LNCAP (cell line): ENCODE measurements around the gene GRIN2A.

Source experiments
- TF ChIP-seq, protein P1 (sequence below): fragments of 450-650 bp; IDR thresholded peaks from 2 replicates; pipeline ENCODE4 v1.5.1; 2017; ENCODE audit warnings: mild to moderate bottlenecking

The GRIN2A gene

DNA sequence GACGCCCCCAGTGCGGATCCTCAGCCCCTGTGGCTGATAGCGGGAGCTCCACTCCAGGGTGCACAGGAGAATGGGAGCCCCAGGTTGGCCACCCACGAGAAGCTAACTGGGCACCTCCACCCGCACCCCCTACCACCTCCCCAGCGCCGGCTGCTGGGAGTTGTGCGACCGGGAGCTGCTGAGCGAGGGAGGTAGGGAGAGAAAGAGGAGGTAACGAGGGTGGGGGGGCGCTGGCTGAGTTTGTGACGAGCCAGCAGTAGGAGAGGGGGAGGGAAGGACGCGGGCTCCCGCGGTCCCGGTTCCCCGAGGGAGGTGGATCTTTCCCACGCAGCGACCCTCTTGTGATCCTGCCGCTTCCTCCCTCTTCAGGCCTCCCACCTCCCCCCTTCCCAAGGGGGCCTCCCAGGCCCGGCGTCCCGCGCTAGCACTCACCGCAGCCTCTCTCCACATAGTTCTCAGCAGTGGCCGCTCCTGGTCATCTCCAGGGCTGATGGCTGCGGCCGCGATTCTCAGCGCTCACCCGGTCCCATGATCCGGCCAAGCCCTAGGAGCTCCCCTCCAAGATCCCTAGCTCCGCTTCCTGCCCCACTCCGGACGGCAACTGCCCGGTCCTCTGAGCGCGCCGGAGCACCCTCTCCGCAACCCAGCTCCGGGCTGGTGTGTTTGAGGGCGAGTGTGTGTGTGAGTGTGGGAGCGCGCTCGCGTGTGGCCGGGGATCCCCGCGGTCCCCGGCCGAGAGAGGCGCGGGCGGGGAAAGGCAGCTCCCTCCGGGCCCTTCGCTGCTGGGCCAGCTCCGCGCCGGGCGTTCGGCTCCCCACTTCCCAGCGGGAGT is at the start of gene GRIN2A:
TSS of gene GRIN2A (minus strand) at position 207 of the 832 bp plus-strand sequence. CDS start 2,017 bp downstream, outside the sequence.
- TF ChIP-seq, protein P1, sequence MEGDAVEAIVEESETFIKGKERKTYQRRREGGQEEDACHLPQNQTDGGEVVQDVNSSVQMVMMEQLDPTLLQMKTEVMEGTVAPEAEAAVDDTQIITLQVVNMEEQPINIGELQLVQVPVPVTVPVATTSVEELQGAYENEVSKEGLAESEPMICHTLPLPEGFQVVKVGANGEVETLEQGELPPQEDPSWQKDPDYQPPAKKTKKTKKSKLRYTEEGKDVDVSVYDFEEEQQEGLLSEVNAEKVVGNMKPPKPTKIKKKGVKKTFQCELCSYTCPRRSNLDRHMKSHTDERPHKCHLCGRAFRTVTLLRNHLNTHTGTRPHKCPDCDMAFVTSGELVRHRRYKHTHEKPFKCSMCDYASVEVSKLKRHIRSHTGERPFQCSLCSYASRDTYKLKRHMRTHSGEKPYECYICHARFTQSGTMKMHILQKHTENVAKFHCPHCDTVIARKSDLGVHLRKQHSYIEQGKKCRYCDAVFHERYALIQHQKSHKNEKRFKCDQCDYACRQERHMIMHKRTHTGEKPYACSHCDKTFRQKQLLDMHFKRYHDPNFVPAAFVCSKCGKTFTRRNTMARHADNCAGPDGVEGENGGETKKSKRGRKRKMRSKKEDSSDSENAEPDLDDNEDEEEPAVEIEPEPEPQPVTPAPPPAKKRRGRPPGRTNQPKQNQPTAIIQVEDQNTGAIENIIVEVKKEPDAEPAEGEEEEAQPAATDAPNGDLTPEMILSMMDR: no peak

DNA sequence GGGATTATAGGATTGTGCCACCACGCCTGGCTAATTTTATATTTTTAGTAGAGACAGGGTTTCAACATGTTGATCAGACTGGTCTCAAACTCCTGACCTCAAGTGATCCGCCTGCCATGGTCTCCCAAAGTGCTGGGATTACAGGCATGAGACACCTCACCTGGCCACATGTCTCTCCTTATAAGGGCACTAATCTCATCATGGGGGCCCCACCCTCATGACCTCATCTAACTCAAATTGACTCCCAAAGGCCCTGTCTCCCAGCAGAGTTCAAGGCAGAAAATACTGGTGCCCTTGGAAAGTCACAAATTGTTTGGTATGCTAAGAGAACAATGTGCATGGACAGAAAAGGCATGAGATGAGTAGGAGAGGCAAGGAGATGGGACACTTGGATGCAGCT is 49.3 kb upstream of the GRIN2A start:
- TF ChIP-seq, protein P1: no peak

DNA sequence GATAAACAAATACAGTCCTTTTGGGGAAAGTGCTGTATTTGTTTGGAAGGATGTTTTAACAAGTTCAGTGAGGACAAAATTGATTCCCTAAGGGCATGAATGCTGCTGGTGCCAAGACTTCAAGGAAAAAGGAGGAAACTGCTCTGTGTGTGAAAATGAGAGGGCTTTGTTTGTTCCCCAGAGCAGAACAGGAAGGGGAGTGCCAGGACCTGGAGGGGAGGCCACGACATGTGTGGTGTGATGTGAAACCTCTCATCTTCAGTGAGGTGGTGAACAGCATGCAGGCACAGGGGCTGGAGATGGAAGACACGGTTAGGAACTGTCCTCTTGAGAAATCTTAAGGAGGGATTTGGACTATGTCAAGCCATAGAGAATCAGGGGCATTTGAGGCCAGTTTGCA is 46.6 kb upstream of the GRIN2A start:
- TF ChIP-seq, protein P1: no peak

DNA sequence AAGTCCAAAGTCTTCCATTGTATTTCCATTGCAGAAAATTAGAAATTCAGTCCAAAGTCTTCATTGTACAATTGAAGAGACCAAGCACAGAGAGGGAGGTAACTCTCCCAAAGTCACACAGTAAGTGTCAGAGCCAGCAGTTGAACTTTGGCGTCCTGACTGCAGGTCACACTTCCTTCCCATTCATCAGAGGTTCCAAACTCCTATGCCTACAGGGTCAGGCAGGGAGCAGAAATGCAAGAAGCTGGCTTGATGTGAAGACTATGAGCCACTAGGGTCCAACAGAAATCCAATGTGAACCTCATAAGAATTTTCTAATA is 44.7 kb upstream of the GRIN2A start:
- TF ChIP-seq, protein P1: no peak

DNA sequence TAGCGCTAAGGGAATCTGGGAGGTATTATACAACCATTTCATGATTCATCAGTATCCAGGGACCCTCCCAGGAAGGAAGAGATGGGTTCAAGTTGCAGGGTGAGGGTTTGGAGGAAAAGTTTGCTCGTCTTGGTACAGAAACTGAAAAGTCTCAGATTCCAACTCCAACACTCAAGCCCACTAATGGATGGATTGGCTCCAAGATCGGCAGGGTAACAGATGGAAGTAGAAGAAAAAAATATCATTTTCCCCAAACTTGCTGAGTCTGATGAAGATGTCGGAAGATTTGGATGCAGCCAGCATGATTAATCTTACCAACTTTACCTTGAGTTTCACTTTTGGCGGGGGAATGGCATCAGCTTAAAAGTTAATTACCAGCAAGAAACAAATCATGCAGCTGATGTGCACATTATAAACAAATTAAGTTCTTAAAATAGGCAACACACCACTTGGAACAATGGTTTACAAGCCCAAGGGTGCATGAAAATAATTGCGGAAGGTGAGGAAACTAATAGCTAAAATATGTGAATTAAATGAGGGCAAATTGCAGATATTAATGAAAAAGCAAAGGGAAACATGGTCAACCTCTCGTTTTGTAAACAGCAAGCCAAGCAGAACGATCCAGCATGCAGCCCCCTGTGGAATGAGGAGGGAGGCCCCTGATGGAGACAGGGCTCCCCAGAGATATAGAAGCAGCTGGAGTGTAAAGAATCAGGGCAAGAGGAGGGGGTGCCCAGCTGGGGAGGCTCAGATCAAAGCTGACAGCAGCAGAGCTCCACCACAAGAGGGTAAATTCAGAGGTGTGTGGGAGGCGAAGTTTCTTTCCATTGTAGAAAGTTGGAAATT is 44.1 kb upstream of the GRIN2A start:
- TF ChIP-seq, protein P1: no peak

DNA sequence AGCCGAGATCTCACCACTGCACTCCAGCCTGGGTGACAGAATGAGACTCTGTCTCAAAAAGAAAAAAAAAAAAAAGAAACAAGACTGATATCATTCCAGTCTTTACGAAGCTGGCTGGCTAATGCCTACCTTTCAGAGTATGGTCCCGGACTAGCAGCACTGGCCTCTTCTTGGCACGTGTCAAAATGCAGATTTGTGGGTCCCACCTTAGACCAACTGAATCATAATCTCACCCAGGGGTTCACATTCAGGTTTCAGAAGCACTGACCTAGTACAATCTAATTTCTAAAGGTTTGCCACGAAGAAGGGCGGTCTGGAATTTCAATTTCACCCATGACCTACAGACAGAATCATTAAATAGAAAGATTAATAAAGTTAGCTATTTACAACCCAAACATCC is 43.4 kb upstream of the GRIN2A start:
- TF ChIP-seq, protein P1: no peak

DNA sequence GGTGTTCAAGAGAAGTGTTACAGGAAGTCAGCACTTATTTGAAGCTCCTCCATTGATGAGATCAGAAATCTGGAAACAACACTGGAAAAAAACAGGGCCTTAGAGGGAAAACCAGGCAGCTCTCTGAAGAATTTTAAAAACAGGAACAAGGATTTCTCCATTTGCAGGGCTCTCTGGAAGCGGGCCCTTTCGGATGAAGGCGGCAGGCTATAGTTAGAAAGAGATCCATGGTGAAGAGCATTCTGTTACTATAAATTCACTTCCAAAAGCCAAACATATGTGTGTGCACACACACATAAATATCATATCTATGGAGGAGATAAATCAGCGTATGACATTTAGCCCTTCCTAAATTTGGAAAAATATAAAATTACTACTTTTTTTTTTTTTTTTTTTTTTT is 42.6 kb upstream of the GRIN2A start:
- TF ChIP-seq, protein P1: no peak
